Hippocampal formation (tissue), 2 donors: ENCODE data around the gene SORCS3.

Experiments used
- DNase-seq, 2 donors: peaks; one replicate each; lab custom pipeline; 2025; lab: John Stamatoyannopoulos, UW

The SORCS3 gene

DNA sequence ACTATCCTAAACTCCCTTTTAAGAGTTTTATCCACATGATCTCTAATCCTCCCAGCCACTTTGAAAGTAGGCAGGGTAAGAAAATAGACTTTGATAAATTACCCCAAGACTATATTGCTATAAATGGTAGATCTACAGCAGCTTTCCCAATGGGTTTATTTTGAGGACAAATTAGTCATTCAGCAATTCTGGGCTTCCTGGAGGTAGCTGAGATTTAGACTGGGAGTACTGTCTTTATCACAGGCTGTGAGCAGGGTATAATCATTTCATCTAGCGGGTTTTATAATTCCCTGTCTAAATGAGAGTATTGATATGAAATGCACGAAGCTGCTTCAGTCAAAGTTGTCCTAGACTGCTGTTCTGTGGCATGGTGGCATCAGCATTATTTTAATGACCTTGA is 279.4 kb downstream of the SORCS3 start:
- DNase-seq = no peak

DNA sequence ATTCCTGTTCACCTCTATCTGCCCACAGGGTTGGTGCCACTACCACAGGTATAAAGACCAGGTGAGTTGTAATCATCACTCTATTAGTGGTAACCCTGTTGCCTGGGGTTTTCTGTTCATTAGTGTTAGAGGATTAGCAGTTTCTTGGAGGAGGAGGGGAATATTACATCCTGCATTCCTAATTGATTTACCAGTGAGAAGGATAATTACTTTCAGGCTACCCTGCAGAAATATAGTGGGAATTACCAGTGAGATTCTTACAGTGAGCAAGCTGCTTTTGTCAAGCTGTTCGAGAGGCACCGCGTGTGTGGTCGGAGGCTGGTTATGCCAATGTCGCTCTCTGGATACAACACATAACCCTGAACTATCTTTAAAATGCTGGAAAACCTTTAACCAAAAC is 280.7 kb downstream of the SORCS3 start:
- no peak for DNase-seq

DNA sequence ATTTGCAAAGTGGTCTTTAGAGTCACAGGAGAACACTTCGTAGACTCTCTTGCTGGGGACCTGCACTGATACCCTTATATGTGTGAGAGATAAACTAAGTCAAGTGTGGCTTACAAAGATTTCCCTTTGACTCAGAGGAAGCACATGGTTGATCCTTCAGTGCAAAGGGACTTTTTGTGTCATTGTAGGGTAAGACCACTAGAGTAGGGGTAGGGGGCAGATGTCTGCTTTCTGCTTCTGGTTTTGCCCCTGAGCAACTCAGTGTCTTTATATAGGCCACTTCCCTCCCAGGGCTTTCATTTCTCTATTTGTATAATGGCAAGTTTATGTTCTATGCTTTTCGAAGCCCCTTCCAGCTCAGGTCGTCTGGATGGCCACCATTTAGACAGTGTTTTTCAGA is 281.7 kb downstream of the SORCS3 start:
- no peak for DNase-seq

DNA sequence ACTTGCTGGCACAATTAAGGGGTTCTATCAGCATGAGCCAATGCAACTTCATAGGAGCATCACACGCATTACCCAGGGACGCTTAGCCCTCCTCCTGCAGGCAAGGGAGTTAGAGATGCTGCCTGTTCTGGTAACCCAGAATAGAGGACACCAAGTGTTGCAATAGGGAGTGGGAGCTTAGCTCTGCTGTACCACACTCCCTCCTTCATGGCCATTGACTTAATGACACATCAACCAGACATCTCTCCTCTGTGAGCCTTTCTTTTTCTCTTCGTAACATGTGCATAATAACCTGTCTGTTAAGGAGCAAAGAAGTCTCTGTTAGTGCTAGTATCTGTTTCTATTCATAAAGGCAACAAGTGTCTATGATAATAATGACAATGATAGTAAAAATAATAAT is 282.4 kb downstream of the SORCS3 start:
- no peak for DNase-seq

DNA sequence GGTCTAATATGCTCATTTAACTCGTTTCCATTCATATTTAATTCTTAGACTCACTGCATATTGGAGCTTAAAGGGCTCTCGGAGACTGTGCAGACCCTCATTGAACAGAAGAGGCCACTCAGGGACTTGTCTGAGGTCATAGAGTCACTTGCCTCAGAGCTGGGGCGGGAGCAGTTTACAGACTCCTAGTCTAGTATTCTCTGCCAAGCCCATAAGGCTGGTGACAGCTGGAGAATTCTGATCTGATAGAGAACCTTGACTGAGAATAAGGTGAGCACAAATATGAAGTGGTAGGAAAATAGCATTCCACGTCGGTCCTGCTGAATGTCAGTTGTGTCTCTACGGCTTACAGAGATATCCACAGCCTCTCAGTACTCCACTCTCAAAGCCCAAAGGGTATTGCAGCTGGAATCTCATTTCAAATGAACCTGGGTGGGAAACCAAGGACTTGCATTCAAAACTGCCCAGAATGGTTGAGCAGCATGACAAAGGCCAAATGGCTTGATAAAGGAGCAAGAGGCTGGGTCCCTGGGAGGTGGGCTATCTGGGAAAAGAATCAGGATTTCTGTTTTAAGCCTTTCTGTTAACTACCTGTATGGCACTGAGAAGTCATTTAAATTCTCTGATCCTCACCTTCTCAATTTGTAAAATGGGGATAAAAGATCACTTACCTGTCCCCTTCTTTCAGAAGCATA is 283.2 kb downstream of the SORCS3 start:
- DNase-seq = no peak

DNA sequence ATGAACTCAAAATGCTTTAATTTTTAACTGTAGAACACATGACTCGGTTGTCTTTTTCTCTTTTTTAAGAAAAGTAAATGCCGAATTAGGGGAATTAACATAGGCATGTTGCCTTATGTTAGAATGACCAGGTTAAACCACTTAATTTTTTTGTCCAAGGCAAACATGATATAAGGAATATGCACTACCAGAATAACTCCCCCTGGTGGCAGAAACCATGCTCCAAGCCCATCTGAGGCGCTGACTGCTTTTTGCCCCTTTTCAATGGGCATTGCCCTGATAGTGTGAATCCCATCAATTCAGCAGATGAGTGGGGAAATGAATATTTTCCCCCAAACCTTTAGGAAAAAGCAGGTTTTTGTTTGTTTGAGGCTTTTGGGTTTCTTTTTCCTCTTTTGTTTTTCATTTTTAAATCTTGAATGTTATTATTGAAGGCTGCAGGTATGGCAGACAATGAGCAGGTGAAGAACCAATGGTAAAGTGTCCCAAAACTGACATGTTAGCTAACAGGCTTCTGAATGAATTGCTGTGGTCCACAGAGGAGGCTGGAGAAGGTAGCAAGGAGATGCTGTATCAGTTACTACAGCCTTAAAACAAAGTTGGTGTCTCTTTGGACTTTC is 284.3 kb downstream of the SORCS3 start:
- no peak for DNase-seq

DNA sequence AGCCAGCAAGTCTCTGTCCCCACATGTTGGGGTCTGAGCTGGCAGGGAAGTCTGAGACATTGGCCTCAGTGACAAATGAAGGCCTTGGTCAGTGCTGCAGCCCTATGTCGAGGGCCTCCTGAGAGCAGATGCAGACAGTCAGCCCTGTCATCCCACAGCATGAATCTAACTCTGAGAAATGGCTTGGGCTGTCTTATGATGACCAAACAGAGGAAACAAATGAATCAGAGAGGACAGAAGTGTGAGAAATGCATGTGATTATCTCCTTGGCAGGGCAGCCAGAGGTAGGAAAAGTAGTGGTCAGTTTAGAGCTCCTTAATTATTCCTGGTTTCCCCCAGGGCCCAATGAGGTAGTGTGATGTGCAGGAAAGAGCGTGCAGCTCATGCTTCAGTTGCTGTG is 287.6 kb downstream of the SORCS3 start:
- DNase-seq = no peak

DNA sequence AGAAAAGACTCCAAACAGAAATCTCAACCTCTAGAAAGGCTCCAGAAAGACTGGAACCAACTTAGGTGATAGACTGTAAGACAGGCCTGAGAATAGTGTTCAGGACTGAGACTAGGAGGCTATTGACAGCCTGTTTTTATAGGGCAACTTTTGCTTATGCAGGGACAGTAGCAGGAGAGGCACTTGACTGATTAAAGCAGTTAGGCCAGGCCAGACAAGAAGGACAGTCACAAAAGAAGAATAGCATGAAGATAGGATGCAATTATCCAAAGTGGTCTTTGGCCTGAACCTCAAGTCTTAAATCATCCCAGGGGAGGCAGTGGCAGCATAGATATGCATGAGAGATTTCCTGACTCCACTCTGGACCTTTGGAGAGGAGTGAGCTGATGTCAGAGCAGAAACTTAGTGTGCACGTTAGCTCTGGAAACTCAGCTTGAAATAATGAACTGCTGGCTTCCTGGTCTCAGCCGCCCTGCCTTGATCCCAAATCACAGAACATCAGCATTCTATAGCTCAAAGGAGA is 290.6 kb downstream of the SORCS3 start:
- DNase-seq = no peak

DNA sequence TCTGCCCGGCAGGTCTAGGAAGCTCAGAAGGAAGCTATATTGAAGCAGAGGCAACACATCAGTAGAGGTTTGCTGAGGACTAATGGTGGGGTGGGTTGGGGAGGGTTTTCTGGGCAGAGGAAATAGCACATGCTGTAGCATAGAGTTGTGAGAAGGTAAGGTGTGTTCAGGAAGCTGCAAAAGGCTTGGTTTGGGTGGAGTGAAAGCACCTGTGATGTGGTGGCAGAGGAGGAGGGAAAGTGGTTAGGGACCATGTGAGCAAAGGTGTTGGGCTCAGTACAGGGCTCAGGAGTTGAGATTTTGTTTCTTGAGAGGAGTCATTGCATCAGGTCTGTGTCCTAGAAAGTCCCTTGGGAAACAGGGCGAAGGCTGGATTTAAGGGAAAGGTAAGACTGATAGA is 294.6 kb downstream of the SORCS3 start:
- DNase-seq = no peak

DNA sequence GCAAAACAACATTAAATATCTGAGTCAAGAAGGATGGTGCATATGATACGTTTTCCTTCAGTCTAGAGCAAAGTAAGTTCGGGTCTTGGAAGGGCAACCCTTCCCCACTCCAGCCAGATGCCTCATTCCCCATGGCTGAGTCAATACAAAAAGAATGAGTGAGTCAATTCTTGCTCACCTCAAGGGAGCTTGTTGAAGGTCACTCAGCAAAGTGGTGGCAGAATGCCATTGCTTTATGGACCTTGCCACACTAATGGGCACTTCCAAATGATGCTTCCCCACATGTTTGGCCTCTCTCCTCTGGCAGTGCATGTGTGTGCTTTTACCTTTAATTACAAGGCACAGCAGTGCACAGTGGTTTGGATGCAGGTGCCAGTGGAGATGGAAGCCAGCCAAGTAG is 296.5 kb downstream of the SORCS3 start:
- no peak for DNase-seq

DNA sequence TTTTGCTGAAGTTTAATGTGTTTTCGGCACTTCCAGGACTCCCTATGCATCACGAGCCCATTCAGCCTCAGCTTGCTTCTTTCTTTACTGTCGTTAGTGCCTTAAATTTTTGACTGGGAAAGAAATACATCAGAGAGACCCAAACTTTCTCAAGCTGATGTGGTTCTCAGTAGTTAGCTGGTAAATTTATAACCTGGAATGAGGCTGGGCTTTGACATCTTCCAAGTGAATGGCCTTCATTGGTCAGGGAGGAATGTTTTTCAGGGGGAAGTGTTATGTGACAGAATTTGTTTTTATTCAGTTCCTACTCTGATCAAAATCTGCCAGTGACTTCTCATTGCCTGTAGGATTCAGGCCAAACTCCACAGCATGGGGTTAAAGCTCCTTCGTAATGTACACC is 296.9 kb downstream of the SORCS3 start:
- DNase-seq = no peak

DNA sequence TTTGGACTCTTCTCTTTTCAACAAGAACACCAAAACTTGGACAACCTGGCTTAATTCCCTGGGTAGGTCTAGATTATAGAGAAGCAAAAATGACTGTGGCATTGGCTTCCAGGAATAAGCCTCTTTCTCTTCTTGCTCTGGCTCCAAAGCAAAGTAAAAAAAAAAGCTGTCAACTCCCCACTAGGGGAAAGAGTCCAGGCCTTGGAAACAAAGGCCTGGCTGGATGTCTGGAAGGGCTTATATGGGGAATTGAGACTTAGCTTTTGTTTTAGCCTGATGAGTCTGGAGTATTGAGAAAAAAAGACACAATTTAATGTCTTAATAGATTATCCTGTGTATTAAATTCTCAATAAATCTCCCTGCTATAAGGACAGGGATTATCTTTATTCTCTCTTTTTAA is 300.6 kb downstream of the SORCS3 start:
- no peak for DNase-seq

DNA sequence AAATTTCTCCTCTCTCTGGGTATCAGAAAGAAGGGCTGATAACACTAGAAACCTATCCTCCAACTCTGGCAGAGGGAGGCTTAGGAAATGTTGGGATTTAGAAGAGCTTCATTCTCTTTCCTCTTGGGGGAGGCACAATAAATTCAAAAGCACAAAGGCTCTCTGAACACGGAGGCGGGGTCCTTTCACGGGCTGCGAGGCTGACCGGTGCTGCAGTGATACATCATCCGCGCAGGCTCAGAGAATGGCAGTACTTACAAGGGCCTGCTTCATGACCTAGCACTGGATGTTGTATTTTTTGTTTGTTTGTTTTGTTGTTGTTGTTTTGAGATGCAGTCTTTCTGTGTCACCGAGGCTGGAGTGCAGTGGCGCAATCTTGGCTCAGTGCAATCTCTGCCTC is 306.2 kb downstream of the SORCS3 start:
- no peak for DNase-seq

DNA sequence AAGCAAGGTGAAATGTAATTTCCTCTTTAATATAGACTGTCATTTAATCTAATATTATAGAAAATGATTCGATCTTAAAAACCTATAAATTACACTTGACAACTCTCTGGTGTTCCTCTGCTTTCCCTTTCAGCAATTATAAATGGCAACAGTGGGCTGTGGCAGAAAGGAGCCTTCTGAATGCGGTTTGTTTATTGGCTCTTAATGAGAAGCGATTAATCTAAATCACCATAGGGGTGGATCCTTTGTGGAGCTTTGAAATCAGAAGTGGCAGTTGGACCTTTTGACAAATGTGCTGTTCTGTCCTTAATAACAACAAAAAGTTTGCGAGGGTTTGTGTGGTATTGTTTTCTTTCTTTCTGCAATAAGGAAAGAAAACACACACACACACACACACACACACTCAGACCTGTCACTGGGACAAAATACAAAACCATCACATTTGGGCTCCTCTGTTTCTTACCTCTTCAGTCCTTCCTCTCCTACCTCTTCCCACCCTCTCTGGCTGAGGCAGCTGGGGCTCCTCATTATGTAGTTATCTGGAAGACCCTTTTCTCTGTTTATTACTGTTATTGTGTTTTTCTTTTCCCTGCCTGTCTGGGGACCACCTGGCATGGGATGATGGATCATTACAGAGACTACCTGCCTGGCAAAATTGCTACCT is 316.2 kb downstream of the SORCS3 start:
- DNase-seq = no peak

DNA sequence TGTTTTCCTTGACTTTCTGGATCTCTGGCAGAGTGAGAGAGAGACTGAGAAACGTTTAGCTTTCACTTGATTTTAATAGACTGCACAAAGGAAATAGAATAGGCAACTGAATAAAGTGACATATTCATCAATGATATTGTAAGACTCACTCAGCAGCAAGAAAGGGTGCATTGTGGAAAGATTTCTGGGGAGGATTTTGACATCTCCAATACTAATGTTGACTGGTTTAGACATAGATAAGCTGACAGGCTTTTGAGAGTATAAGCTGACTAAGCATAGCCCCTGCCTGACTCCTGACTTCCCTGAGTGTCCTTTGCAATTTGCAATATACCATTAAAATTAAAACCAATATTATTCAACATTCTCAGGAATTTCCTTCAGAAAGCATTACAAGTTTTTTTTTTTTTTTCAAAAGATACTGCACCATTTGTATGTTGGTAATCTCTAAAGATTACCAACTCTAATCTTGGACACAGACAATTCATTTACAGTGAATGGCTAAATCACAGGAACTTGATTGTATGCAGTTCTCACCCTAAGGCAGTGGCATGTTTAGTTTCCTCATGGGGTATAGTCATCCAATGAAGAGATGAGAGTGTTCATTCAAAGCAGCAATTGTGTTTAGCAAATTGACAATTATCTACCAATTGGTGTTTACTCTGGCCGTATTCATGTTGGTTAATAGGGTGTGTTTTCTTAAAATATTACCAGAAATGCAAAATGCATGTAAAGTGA is 325.6 kb downstream of the SORCS3 start:
- DNase-seq = no peak

DNA sequence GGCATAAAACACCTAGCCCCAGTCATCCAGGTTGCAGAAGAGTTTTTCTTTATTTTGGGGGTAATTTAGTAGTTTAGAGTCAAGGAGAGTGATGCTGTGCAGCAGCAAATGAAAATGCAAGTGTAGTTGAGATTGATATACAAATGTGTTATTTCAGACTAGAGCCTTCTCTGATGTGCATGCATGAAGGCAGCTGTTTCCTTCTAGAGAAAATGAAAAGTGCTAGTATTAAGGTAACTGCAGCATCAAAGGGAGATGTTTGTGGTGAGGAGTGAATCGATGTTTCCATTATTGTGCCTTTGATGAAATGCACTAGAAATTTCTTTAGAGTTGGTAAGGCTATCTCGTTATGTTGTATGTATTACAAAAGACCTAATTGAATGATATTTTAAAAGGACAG is 339.3 kb downstream of the SORCS3 start:
- DNase-seq = no peak

DNA sequence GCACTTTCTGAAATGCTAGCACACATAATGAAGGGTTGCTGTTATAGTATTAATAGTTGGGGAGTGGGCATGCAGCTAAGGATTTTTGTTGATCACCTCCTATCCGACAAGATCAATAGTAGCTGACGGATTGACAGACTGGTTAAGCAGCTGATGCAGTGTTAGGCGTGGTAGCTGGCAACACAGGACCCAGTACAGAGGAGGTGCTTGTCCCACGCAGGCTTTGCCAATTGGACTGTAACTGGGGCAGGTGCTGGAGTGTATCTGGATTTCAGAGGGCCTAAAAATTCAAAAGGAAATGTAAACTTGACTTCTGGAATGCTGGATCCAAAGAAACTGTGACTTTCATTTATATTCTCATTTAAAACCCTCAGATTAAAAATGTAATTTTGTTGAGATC is 340.9 kb downstream of the SORCS3 start:
- no peak for DNase-seq

DNA sequence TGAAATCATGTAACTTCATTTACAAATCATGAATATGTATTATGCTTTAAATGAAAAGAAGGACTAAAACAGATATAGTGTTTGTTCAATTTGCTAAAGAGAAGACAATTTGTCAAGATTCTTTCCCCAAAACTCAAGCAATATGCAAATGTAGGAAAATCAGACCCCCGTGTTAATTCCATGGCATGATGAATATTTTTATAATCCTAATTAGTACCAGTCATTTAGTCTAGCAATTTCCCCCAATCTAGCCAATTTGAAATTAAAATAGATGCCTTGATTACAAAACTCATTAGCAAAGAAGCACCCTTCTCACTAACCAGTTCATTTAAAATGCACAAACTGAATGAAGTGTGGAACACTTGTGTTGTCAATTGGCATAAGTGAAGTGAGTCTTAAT is 347.6 kb downstream of the SORCS3 start:
- DNase-seq = no peak

DNA sequence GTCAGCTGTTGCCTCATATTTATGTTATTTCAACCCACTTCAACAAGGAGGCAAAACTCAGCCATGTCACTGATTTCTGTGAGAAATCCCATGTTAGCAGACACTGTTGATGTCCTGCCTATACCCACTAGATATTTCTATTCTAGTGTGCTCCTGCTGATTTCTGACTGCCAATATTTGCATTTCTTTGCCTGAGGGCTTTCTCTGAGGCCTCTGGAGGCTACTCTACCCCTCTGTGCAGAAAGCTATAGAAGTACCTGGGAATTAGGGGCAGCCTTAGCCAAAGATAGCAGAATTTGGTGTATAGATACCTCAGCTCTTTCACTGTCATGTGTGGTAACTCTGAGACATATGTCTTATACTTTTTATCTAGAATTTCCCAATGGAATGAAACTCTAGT is 348.8 kb downstream of the SORCS3 start:
- DNase-seq = no peak

DNA sequence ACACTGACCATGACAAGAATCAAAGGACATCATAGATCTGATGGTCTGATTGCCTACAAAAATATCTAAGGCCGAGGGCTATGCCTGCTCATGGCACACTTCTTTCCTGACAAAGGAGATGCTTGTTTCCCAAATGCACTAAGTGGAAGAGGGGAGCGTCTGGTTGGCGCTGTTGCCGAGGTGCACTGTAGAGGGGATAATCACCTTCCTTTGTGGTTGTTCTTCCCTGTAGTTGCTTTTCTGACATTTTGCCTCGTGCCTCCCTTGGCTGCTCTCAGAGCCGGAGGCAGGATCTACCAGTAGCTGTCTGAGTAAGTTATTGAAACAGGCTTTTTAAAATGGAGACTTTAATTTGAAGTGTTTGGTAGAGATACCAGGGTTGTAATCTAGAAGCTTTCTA is 352.0 kb downstream of the SORCS3 start:
- DNase-seq = no peak

DNA sequence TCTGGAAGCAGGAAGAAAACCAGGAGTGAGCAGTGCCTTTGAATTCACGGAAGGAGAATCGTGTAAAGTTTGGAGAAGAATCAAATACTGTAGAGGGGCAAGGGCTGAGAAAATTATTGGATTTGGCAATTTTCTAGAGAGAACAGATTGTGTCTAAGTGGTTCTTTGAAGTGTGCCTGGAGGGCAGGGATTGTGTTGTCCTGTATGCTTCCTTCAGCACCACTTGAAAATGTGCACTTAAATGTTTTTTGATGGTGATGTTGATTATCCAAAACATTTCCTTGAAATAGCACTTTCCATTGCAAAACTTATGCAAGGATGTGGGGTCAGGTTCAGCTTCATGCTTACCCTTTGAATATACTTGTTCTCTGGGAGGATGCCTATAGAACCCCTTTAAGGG is 360.2 kb downstream of the SORCS3 start:
- no peak for DNase-seq

DNA sequence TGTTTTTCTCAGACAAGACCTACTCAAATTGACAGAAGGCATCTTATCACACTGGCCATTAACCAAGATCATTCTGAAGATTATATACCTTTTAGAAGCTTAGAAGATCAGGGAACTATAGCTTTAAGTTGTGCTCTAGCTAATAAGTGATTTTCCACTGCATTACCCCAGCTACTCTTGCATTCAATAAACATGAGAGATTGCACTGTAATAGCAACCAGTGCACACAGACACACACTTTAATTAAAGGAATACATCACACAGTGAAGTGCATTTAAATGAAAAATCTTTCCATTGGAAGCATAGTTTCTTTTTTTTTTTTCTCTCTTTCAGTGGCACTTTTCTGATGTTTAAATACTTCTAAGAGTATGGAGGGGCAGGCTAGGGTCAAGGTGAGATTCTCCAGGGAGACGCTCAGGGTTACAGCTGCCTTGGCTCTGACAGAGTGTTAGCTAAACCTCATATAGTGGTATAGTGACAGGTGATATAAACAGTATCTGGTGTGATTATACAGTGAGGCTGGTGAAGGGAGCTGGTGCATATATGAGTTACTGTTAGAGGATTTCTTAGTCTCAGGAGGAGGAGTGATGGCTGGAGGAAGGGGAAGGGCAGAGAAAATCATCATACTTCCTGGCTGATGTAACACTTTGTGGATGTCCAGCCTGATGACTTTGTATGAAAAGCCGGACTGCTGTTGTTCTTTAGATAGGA is 369.5 kb downstream of the SORCS3 start:
- no peak for DNase-seq
